Measurements from ENCODE around the gene ERICH2. TPM values are rescaled to one million over a fixed set of nuclear protein-coding genes. Genes with fewer than 3 reads are reported as not detected.

Gene ERICH2
- total RNA-seq, 6 experiments from 2014 or later, result not detected

DNA sequence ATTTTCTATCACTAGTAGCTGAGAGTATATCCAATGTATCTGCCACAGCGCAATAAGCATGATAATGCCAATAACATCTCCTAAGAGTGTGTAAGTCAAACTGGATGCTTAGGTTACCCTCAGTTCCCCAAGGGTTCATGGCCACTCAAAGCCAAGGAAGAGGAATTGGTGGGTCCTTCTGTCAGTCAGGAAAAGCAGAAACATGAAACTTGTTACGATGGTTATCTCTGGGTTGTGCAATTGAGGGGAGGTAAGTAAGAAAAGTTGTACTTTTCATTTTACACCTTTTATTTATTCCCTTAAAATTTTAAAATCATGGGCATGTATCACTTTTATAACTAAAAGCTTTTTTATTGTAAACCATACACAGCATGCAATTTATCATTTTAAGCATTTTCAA, 36.4 kb downstream of the ERICH2 start:
- Mint-ChIP-seq H3K36me3 (ENCODE audit: low read depth) (no peaks in the 10 kb centered on the region), H3K4me3 (no peak overlapping the region)
- no peak for DNase-seq

DNA sequence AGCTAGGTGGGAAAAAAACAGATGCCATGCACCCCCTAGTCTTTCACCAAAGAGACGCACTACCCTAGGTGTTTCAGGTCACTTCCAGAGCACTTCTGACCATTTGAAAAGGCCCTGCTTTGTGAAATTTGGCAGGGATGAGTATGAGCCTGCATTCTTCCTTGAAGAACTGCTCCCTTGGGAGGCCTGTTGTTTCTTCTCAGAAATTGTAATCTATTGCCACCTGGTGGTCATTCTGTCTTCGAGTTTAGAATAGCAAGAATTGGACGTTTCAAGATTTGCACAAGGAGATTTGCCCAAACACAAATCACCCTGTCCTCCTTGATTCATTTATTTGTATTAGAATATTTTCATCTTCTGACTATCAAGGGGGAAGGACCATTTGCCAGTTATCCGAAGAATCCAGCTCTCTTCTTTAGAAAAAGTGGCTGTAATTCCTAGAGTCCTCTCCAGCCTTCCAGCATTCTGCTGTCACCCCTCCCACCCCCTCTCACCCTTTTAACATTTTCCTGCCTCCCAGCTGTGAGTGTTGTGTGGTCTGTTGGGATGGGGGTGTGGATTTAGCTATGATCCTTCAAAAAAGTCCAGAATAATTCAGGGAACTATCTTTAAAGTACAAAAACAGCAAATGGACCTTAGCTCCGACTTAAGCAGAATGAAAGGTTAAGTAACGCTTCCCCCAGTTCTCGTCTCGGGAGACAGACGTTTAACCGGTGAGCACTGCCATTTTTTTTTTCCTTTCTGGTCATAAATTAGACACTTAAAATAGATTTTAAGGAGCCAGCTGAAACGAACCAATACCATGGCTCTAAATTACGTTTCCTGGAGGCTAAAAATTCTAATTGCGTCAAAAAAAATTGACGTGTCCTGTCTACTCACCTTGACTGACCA, 42.8 kb downstream of the ERICH2 start:
- no peak overlapping the region for H3K4me3 Mint-ChIP-seq
- TF ChIP-seq, protein P1, sequence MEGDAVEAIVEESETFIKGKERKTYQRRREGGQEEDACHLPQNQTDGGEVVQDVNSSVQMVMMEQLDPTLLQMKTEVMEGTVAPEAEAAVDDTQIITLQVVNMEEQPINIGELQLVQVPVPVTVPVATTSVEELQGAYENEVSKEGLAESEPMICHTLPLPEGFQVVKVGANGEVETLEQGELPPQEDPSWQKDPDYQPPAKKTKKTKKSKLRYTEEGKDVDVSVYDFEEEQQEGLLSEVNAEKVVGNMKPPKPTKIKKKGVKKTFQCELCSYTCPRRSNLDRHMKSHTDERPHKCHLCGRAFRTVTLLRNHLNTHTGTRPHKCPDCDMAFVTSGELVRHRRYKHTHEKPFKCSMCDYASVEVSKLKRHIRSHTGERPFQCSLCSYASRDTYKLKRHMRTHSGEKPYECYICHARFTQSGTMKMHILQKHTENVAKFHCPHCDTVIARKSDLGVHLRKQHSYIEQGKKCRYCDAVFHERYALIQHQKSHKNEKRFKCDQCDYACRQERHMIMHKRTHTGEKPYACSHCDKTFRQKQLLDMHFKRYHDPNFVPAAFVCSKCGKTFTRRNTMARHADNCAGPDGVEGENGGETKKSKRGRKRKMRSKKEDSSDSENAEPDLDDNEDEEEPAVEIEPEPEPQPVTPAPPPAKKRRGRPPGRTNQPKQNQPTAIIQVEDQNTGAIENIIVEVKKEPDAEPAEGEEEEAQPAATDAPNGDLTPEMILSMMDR (IDR thresholded peaks at IDR 0.05), result peak; percentile 91
- peaks cover 14% of the 10 kb centered on the region for H3K4me1 Mint-ChIP-seq (ENCODE audit: low read depth)
- DNase-seq, result peak; percentile 76
- H3K27me3 Mint-ChIP-seq (ENCODE audit: insufficient read depth), result peaks cover 40% of the 10 kb centered on the region
- H3K36me3 Mint-ChIP-seq (ENCODE audit: low read depth), result no peaks in the 10 kb centered on the region
- H3K27ac Mint-ChIP-seq, result no peak overlapping the region
- no peaks in the 10 kb centered on the region for H3K9me3 Mint-ChIP-seq

More for the DNA sequence above, 36.4 kb downstream of the ERICH2 start:
- TF ChIP-seq, protein P1 (IDR thresholded peaks at IDR 0.05), result no peak
- no peaks in the 10 kb centered on the region for H3K4me1 Mint-ChIP-seq (ENCODE audit: low read depth)
- H3K9me3 Mint-ChIP-seq, result no peaks in the 10 kb centered on the region
- H3K27me3 Mint-ChIP-seq (ENCODE audit: insufficient read depth), result peaks cover 11% of the 10 kb centered on the region
- H3K27ac Mint-ChIP-seq, result no peak overlapping the region

DNA sequence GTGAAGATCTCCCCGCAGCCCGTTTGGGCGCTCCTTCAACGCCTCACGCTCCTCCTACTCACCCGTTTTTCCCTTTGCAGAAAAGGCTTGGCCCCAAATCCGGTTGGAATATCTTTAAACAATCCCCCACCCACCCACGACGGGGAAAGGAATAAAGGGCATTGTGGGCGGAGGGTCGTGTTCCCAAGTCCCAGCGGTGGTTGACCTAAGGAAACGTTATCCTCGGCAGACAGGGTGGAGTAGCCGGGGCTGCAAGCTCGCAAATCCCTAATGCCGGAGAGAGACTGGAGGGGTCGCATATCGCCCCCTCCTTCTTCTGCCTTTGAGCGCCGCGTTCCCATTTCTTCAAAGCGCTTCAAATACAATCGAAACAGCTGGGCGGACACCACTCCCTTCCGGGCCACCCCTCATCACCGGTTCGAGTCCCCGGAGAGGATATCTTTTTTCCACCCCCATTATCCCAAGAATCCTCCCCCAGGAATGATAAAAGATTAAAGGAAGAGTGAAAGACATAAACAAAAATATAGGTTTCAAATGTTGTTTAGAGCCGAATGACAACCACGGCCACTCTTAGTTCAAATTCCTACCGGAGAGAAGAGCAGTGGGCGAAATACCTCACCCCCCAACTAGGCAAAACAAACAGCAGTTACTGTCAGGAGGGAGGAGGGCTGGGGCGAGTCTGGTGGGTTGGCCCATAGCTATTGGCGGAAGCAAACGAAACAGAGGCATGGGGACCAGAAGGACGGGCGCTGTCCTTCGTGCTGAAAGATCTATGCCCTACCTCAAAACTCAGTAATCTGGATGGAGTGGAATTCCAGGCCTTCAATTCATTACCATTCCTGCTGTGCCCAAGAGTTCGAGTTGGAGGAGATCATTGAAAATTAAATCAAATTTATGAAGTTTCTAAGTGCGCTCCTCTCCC, 43.7 kb downstream of the ERICH2 start:
- Mint-ChIP-seq H3K36me3 (ENCODE audit: low read depth) (no peaks in the 10 kb centered on the region), H3K4me3 (no peak overlapping the region), H3K27ac (no peak overlapping the region), H3K9me3 (no peaks in the 10 kb centered on the region), H3K27me3 (ENCODE audit: insufficient read depth) (peaks cover 47% of the 10 kb centered on the region), H3K4me1 (ENCODE audit: low read depth) (peaks cover 14% of the 10 kb centered on the region)
- peak; percentile 22 for DNase-seq
- TF ChIP-seq, protein P1 (IDR thresholded peaks at IDR 0.05), result no peak

DNA sequence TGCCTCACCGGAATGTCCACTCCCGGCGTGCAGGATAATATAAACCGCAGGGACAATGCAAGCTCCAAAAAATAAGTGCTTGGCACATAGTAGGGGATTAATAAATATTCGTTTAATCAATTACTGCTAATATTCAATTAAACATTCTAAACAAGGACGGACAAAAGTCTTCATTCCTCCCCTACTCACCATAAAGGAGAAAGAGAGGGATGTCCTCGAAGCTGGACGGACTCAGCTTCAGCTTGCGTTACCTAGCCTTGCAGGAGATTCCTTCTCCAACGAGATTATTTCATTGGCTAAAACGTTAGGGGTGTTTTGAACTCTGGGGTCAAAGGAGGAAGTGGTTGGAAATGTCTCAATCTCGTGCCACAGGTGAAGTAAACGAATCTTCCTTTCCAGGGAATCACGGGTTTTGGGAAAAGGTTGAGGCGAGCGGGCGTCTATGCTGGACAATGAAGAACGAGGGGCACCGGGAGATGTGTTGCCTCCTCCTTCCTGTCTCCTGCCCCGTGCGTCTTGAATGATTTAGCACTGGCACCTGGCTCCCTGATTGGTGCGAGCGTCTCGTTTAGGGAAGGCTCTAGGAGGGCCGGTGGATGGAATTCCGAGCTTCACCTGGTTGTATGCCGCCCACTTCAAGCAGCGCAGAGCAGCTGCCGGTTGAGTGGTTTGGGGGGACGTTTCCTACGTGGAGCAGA, 44.5 kb downstream of the ERICH2 start:
- H3K4me3 Mint-ChIP-seq, result no peak overlapping the region
- no peak for DNase-seq
- H3K27ac Mint-ChIP-seq, result no peak overlapping the region
- H3K4me1 Mint-ChIP-seq (ENCODE audit: low read depth), result peaks cover 14% of the 10 kb centered on the region
- H3K9me3 Mint-ChIP-seq, result no peaks in the 10 kb centered on the region
- peaks cover 50% of the 10 kb centered on the region for H3K27me3 Mint-ChIP-seq (ENCODE audit: insufficient read depth)
- TF ChIP-seq, protein P1 (IDR thresholded peaks at IDR 0.05), result no peak
- H3K36me3 Mint-ChIP-seq (ENCODE audit: low read depth), result no peaks in the 10 kb centered on the region

DNA sequence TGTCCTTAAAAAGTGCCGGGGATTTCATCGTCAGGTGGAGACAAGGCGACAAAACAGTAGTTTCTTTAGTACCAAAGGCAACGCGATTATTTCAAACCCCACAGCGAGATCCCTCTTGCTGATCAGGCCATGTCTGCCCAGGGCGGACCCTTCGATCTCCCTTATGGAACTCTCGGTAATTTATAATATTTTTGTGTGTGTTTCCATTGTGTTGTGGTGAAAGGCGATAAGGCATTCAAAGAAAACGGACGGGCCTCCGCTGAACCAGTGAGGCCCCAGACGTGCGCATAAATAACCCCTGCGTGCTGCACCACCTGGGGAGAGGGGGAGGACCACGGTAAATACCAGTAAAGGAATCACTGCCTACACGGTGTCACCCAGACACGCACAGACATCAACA, 45.1 kb downstream of the ERICH2 start:
- Mint-ChIP-seq H3K4me1 (ENCODE audit: low read depth) (peaks cover 14% of the 10 kb centered on the region), H3K4me3 (peak overlapping the region; percentile 37; the same call in 1 of the 2 replicates), H3K36me3 (ENCODE audit: low read depth) (no peaks in the 10 kb centered on the region), H3K27me3 (ENCODE audit: insufficient read depth) (peaks cover 52% of the 10 kb centered on the region), H3K9me3 (no peaks in the 10 kb centered on the region), H3K27ac (no peak overlapping the region)
- DNase-seq, result no peak
- TF ChIP-seq, protein P1 (IDR thresholded peaks at IDR 0.05), result no peak
